HG03457 (cell line): ENCODE results near the gene CAB39.

Experiments used
- ATAC-seq: cut with Tn5 transposase; IDR thresholded peaks from one replicate; pipeline ENCODE4 v1.9.1; 2021; ENCODE audit warnings: moderate number of reproducible peaks; ENCODE audit not compliant: unreplicated experiment

The CAB39 gene

GRCh38 chr2:230712443-230713330 is at the start of gene CAB39:
Gene CAB39 (plus strand): TSS chr2:230712842. CDS start chr2:230760002, 47,160 bp downstream.
- peak; percentile 73 for ATAC-seq

GRCh38 chr2:230664128-230664527 is 48.5 kb upstream of the CAB39 start:
- ATAC-seq = no peak

GRCh38 chr2:230664844-230665243 is 47.8 kb upstream of the CAB39 start:
- ATAC-seq = no peak

- ATAC-seq = no peak
Observed at GRCh38 chr2:230665263-230665691, 47.4 kb upstream of the CAB39 start.

- ATAC-seq = no peak
Observed at GRCh38 chr2:230666446-230666845, 46.2 kb upstream of the CAB39 start.

- ATAC-seq = no peak
Observed at GRCh38 chr2:230666885-230667712, 45.5 kb upstream of the CAB39 start.

- ATAC-seq = peak; percentile 53
Observed at GRCh38 chr2:230668184-230668938, 44.3 kb upstream of the CAB39 start.

GRCh38 chr2:230668939-230669303 is 43.7 kb upstream of the CAB39 start:
- peak; percentile 31 for ATAC-seq

GRCh38 chr2:230669386-230669950 is 43.2 kb upstream of the CAB39 start:
- ATAC-seq = no peak

GRCh38 chr2:230671117-230671516 is 41.5 kb upstream of the CAB39 start:
- no peak for ATAC-seq

- no peak for ATAC-seq
Observed at GRCh38 chr2:230672836-230673235, 39.8 kb upstream of the CAB39 start.

GRCh38 chr2:230674401-230674800 is 38.2 kb upstream of the CAB39 start:
- ATAC-seq = no peak

- ATAC-seq = no peak
Observed at GRCh38 chr2:230674966-230675672, 37.5 kb upstream of the CAB39 start.

- ATAC-seq = no peak
Observed at GRCh38 chr2:230676546-230676945, 36.1 kb upstream of the CAB39 start.

- no peak for ATAC-seq
Observed at GRCh38 chr2:230677201-230677946, 35.3 kb upstream of the CAB39 start.

- ATAC-seq = no peak
Observed at GRCh38 chr2:230678018-230678417, 34.6 kb upstream of the CAB39 start.

- no peak for ATAC-seq
Observed at GRCh38 chr2:230678451-230678850, 34.2 kb upstream of the CAB39 start.

- no peak for ATAC-seq
Observed at GRCh38 chr2:230680463-230681170, 32.0 kb upstream of the CAB39 start.

GRCh38 chr2:230681171-230681545 is 31.5 kb upstream of the CAB39 start:
- ATAC-seq = no peak
